ENCODE results near the gene NOSTRIN. TPM values are rescaled to one million over a fixed set of nuclear protein-coding genes. Genes with fewer than 3 reads are reported as not detected.

The NOSTRIN gene
- total and polyA plus RNA-seq, 8 donors = 25.7 to 45.3 (median 38.8) TPM

- TF ChIP-seq, protein P1, sequence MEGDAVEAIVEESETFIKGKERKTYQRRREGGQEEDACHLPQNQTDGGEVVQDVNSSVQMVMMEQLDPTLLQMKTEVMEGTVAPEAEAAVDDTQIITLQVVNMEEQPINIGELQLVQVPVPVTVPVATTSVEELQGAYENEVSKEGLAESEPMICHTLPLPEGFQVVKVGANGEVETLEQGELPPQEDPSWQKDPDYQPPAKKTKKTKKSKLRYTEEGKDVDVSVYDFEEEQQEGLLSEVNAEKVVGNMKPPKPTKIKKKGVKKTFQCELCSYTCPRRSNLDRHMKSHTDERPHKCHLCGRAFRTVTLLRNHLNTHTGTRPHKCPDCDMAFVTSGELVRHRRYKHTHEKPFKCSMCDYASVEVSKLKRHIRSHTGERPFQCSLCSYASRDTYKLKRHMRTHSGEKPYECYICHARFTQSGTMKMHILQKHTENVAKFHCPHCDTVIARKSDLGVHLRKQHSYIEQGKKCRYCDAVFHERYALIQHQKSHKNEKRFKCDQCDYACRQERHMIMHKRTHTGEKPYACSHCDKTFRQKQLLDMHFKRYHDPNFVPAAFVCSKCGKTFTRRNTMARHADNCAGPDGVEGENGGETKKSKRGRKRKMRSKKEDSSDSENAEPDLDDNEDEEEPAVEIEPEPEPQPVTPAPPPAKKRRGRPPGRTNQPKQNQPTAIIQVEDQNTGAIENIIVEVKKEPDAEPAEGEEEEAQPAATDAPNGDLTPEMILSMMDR (IDR thresholded peaks at IDR 0.05) = no peak
- H3K4me3 ChIP-seq = no peak overlapping the region
- ATAC-seq (peak; percentile 23), DNase-seq (no peak)
- peaks cover 0 to 8% of the 10 kb centered on the region in 2 donors for H3K36me3 ChIP-seq
- no peaks in the 10 kb centered on the region for H3K9me3 ChIP-seq
- H3K27ac ChIP-seq = no peak overlapping the region
- no peaks in the 10 kb centered on the region for H3K4me1 ChIP-seq
- intact Hi-C loops (cut with DNase I) = no loop called here
- no peaks in the 10 kb centered on the region for H3K27me3 ChIP-seq
These were observed 22.7 kb downstream of the NOSTRIN start for GRCh38 chr2:168825126-168825525.

- DNase-seq (no peak), ATAC-seq (no peak)
- Histone ChIP-seq H3K27ac (no peak overlapping the region), H3K9me3 (no peaks in the 10 kb centered on the region), H3K27me3 (no peaks in the 10 kb centered on the region), H3K36me3 (peaks cover 0 to 43% of the 10 kb centered on the region in 2 donors), H3K4me3 (no peak overlapping the region), H3K4me1 (no peaks in the 10 kb centered on the region)
- TF ChIP-seq, protein P1 (IDR thresholded peaks at IDR 0.05) = no peak
- intact Hi-C loops (cut with DNase I) = no loop called here
These were observed 28.5 kb downstream of the NOSTRIN start for GRCh38 chr2:168830958-168831357.

DNA sequence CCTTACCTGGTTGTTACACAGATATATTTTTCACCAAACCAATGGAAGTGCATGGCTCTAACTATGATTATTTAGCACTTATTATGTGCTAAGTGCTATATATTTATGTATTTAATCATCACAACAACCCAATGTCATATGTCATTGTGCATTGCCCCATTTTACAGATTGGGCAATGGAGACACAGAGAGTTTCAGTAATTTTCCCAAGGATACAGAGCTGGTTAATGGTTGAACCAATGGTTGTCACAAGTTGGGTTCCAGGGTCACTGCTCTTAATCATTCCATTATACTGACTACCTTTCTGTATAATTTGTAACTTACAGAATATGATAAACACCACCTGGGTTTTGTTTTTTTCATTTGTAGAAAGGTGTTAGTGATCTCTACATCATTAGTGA is 29.2 kb downstream of the NOSTRIN start:
- intact Hi-C loops (cut with DNase I) = no loop called here
- no peak for DNase-seq
- TF ChIP-seq, protein P1 (IDR thresholded peaks at IDR 0.05) = no peak
- Histone ChIP-seq H3K9me3 (no peaks in the 10 kb centered on the region), H3K4me1 (no peaks in the 10 kb centered on the region), H3K36me3 (peaks cover 0 to 44% of the 10 kb centered on the region in 2 donors), H3K27me3 (no peaks in the 10 kb centered on the region), H3K27ac (no peak overlapping the region), H3K4me3 (no peak overlapping the region)
- ATAC-seq = no peak

DNA sequence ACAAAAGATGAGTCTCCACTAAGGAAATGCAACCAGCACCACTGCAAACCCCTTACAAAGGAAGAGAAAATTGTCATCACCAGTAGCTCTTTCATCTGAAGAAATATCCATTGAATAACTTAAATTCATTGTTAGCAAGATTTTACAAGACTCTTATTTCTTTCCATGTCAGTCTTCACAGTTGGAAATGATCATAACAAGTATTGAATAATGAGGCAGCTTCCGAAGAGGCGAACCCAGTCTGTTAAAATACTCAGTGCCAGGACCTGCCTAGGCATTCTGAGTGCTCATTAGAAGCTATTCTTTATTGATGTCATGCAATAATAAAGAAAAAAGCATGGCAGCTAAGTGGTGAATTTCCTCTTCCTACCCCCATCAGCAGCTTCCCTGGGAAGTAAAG is 33.5 kb downstream of the NOSTRIN start:
- Histone ChIP-seq H3K4me1 (no peaks in the 10 kb centered on the region), H3K27ac (no peak overlapping the region), H3K36me3 (peaks cover 0 to 35% of the 10 kb centered on the region in 2 donors), H3K9me3 (no peaks in the 10 kb centered on the region), H3K4me3 (no peak overlapping the region), H3K27me3 (no peaks in the 10 kb centered on the region)
- TF ChIP-seq, protein P1 (IDR thresholded peaks at IDR 0.05) = no peak
- DNase-seq (no peak), ATAC-seq (no peak)
- intact Hi-C loops (cut with DNase I) = no loop called here

DNA sequence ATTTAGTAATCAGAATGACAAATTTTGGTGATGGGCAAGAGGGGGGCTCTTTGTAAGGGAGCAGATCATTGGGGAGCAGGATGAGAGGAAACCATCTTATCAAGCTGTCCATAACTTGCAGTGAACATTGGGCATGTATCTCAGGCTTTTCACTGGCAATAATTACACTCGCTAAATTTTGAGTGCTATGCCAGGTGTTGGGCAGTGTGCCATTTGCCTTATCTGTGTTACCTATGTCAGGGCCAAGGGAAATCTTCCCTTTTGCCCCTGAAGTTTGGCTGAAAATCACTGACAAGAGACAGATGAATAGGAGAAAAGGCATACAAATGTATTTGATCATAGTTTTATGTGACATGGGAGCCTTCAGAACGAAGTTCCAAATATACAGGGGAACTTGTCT is 39.0 kb downstream of the NOSTRIN start:
- Histone ChIP-seq H3K36me3 (peaks cover 0 to 6% of the 10 kb centered on the region in 2 donors), H3K27ac (no peak overlapping the region), H3K27me3 (no peaks in the 10 kb centered on the region), H3K9me3 (no peaks in the 10 kb centered on the region), H3K4me1 (no peaks in the 10 kb centered on the region), H3K4me3 (no peak overlapping the region)
- DNase-seq (no peak), ATAC-seq (no peak)
- intact Hi-C loops (cut with DNase I) = no loop called here
- TF ChIP-seq, protein P1 (IDR thresholded peaks at IDR 0.05) = no peak
